Endothelial cell of umbilical vein (primary cell): Measurements from ENCODE around the gene HGF. TPM values are rescaled to one million over a fixed set of nuclear protein-coding genes. Genes with fewer than 3 reads are reported as not detected.

Source experiments
- BruUV-seq: library from RNA; stranded (reverse); fragments of 400-500 nt; replicated peaks from 2 replicates; lab custom pipeline; 2021; lab: Mats Ljungman, UMichigan
- CTCF ChIA-PET: fragments of 300-600, 350-600 bp; sonication (Branson Sonifier 250); formaldehyde crosslinking; loops from one replicate; lab custom pipeline; 2021; ENCODE audit warnings: antibody characterized with exemption, inconsistent platforms; lab: Charles Lee
- POLR2A ChIA-PET: fragments of 300-600, 350-600 bp; sonication (Branson Sonifier 250); formaldehyde crosslinking; loops from one replicate; lab custom pipeline; 2021; ENCODE audit warnings: antibody characterized with exemption, inconsistent platforms; lab: Charles Lee
- DNase-seq: peaks from one replicate; pipeline ENCODE4 v3.0.0-alpha.2; 2011; ENCODE audit warnings: low read depth, low spot score
- FAIRE-seq: peaks from 2 replicates; lab custom pipeline; 2011; peaks lifted over from hg19 to GRCh38; lab: Jason Lieb, UNC
- H2AFZ ChIP-seq: 2 replicates; pipeline ENCODE4 v1.6.0; 2012; ENCODE audit warnings: low read depth, low read length, control low read depth, inconsistent platforms
- H3K27ac ChIP-seq: 2 replicates; pipeline ENCODE4 v1.5.1; 2011; ENCODE audit warnings: low read depth, mild to moderate bottlenecking, control low read depth, low read length, moderate library complexity; ENCODE audit not compliant: insufficient read depth
- H3K27me3 ChIP-seq, 2 experiments: 2 replicates each; pipeline versions ENCODE4 v1.6.0 to v1.6.1; 2011; ENCODE audit warnings: low read length in 2 of 2, mixed read lengths in 1 of 2; ENCODE audit not compliant: control insufficient read depth in 2 of 2, insufficient read depth in 2 of 2
- H3K36me3 ChIP-seq, 2 experiments: 2 replicates in 1 of 2; 3 replicates in 1 of 2; pipeline ENCODE4 v1.5.1; 2011; ENCODE audit warnings: low read length in 2 of 2, mild to moderate bottlenecking in 1 of 2, moderate library complexity in 1 of 2; ENCODE audit not compliant: control insufficient read depth in 2 of 2, insufficient read depth in 2 of 2; ENCODE audit errors: extremely low read depth in 1 of 2
- H3K4me1 ChIP-seq: 3 replicates; pipeline ENCODE4 v1.5.1; 2011; ENCODE audit warnings: mild to moderate bottlenecking, low read length; ENCODE audit not compliant: control insufficient read depth, insufficient read depth; ENCODE audit errors: extremely low read depth
- H3K4me2 ChIP-seq: 2 replicates; pipeline ENCODE4 v1.6.1; 2011; ENCODE audit warnings: low read length, control low read depth, mixed read lengths; ENCODE audit not compliant: insufficient read depth
- H3K4me3 ChIP-seq, 3 experiments: fragments of 200-600 bp in 1 of 3; sonication (generic), shearing (Covaris generic) in 1 of 3; replicated peaks in 1 of 3; 2 replicates each; pipeline ENCODE4 v1.5.1; 2011 to 2016; ENCODE audit warnings: control low read depth in 3 of 3, low read length in 3 of 3, mild to moderate bottlenecking in 2 of 3, inconsistent platforms in 1 of 3, low read depth in 1 of 3, moderate library complexity in 1 of 3; ENCODE audit not compliant: insufficient read depth in 1 of 3
- H3K79me2 ChIP-seq: 2 replicates; pipeline ENCODE4 v1.6.0; 2012; ENCODE audit warnings: low read length, inconsistent platforms; ENCODE audit not compliant: control insufficient read depth, insufficient read depth
- H3K9ac ChIP-seq: replicated peaks from 2 replicates; pipeline ENCODE3; 2011; ENCODE audit warnings: low read length, control low read depth; ENCODE audit not compliant: insufficient read depth; ENCODE audit errors: extremely low read depth
- H3K9me1 ChIP-seq: replicated peaks from 3 replicates; pipeline ENCODE4 v1.6.0; 2011; ENCODE audit warnings: mild to moderate bottlenecking, low read length; ENCODE audit not compliant: control insufficient read depth, insufficient read depth; ENCODE audit errors: extremely low read depth
- H3K9me3 ChIP-seq: replicated peaks from 2 replicates; pipeline ENCODE4 v1.5.1; 2012; ENCODE audit warnings: low read length, inconsistent platforms; ENCODE audit not compliant: control insufficient read depth, insufficient read depth
- H4K20me1 ChIP-seq: replicated peaks from 2 replicates; pipeline ENCODE3; 2011; ENCODE audit warnings: mild to moderate bottlenecking, low read length; ENCODE audit not compliant: control insufficient read depth, insufficient read depth; ENCODE audit errors: extremely low read depth
- FOS ChIP-seq: IDR thresholded peaks from 2 replicates; pipeline ENCODE4 v1.6.1; 2011; ENCODE audit warnings: mild to moderate bottlenecking, low read length, moderate library complexity, borderline replicate concordance; ENCODE audit not compliant: insufficient read depth
- GATA2 ChIP-seq: IDR thresholded peaks from 2 replicates; pipeline ENCODE4 v1.7.0; 2011; ENCODE audit warnings: low read depth, mild to moderate bottlenecking, moderate library complexity, mixed read lengths, low read length; ENCODE audit not compliant: insufficient read length, insufficient read depth
- JUN ChIP-seq: IDR thresholded peaks from 2 replicates; pipeline ENCODE4 v1.6.1; 2011; ENCODE audit warnings: borderline replicate concordance, low read depth; ENCODE audit not compliant: insufficient read length, insufficient read depth
- MYC ChIP-seq: IDR thresholded peaks from one replicate; pipeline ENCODE4 v1.6.1; 2011; ENCODE audit warnings: mild to moderate bottlenecking, low read depth, low read length
- POLR2A ChIP-seq: IDR thresholded peaks from 2 replicates; pipeline ENCODE4 v1.6.1; 2012; ENCODE audit warnings: low read depth, mild to moderate bottlenecking, control low read depth, low read length
- POLR2AphosphoS5 ChIP-seq: IDR thresholded peaks from 2 replicates; pipeline ENCODE4 v1.6.1; 2012; ENCODE audit warnings: low read depth, mild to moderate bottlenecking, control low read depth, low read length, moderate library complexity; ENCODE audit not compliant: insufficient read depth
- dilution Hi-C: fragments of 300-500 bp; cut with MboI; formaldehyde crosslinking; loops from one replicate; pipeline ENCODE4 v1.15.0; 2019; ENCODE audit warnings: low sequenced_read_pairs; ENCODE audit not compliant: extremely low pct_ligation_motif_present
- intact Hi-C: fragments of 100-400 bp; cut with micrococcal nuclease; formaldehyde crosslinking; loops from one replicate; pipeline ENCODE4 v1.10.0; 2022
- polyA plus RNA-seq, 4 experiments: library from polyadenylated mRNA; depleted of rRNA in 3 of 4; stranded (reverse) in 3 of 4; unstranded in 1 of 4; fragments of >200 nt; gene quantifications; 2 replicates each; pipeline versions ENCODE4 v1.2.1 to v1.2.3, GENCODE V29; 2011 to 2012; ENCODE audit warnings: missing spikeins in 1 of 4
- total RNA-seq: library from RNA; stranded (reverse); gene quantifications from 2 replicates; pipeline ENCODE4 v1.2.3, GENCODE V29; 2021

HGF gene
- total and polyA plus RNA-seq, 2 donors (not counting 3 experiments of a cell fraction or from before 2014, with no cell fraction given): 0.15 to 0.18 TPM

DNA sequence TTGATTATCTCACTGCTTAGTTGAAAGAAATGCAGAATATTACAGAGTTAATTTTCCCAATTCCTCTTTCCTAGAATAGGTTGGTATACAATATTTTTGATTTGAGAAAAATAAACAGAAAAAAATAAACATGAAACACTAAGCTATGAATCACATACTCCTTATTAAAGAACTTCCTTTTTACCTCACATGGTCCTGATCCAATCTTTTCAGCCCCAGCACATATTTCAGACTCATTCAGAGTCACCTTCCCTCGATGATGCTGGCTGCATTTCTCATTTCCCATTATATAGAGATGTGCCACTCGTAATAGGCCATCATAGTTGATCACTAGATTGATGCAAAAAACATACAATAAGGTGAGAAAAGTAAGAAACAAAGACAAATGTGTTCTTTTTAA, 64.6 kb downstream of the HGF start:
- H3K27ac ChIP-seq: no peak overlapping the region
- no peak overlapping the region for H3K9ac ChIP-seq
- no peak for FAIRE-seq
- H3K9me1 ChIP-seq: no peaks in the 10 kb centered on the region
- DNase-seq: no peak
- intact Hi-C loops (no loop called here), dilution Hi-C loops (no loop called here)
- TF ChIP-seq FOS (peak; percentile 32), GATA2 (peak; percentile 33), POLR2AphosphoS5 (no peak), MYC (no peak)
- H3K4me1 ChIP-seq: peaks cover 3% of the 10 kb centered on the region
- no peaks in the 10 kb centered on the region for H3K9me3 ChIP-seq
- POLR2A ChIA-PET: no interaction called here
- no peaks in the 10 kb centered on the region for H3K36me3 ChIP-seq
- H3K79me2 ChIP-seq: no peaks in the 10 kb centered on the region
- no peaks in the 10 kb centered on the region for H4K20me1 ChIP-seq
- no peak overlapping the region for H3K4me3 ChIP-seq
- H3K27me3 ChIP-seq: no peaks in the 10 kb centered on the region
- CTCF ChIA-PET: interaction anchor here (1.4 to 2.0 kb wide), 2 partner anchors 11 to 204 kb away, joined by 3 to 6 read pairs; no protein-coding TSS in a partner anchor
- no TSS peak for BruUV-seq
- H2AFZ ChIP-seq: peak overlapping the region; percentile 66
- no peak overlapping the region for H3K4me2 ChIP-seq

DNA sequence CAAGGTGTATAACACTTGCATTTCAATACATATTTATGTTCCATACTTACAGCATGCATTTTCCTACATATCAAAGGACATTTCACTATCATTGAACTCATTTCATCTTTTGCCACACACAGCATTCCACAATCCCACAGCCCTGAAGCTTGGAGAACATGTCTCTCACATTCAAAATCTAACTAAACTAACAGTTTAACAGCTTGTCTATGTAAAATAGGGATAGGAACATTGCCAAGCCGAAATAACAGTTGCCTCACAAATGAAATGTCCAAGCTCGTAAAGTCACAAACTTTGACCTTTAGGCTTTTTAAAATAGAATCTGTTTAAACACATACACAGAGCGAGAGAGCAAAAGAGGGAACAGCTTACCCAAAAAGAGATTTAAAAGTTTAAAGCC, 65.3 kb downstream of the HGF start:
- ChIA-PET POLR2A (no interaction called here), CTCF (interaction anchor here (0.9 to 2.0 kb wide), 3 partner anchors 10 to 213 kb away, joined by 3 to 6 read pairs (median 3); no protein-coding TSS in a partner anchor)
- no peaks in the 10 kb centered on the region for H3K36me3 ChIP-seq
- FAIRE-seq (no peak), DNase-seq (no peak)
- no peaks in the 10 kb centered on the region for H3K9me1 ChIP-seq
- no peak overlapping the region for H3K4me3 ChIP-seq
- intact Hi-C loops (no loop called here), dilution Hi-C loops (no loop called here)
- H3K9me3 ChIP-seq: no peaks in the 10 kb centered on the region
- no peaks in the 10 kb centered on the region for H3K79me2 ChIP-seq
- peak overlapping the region; percentile 6 for H2AFZ ChIP-seq
- no peak overlapping the region for H3K4me2 ChIP-seq
- no TSS peak for BruUV-seq
- TF ChIP-seq POLR2A: no peak
- TF ChIP-seq MYC: no peak
- no peak for TF ChIP-seq JUN
- H3K27ac ChIP-seq: no peak overlapping the region
- H3K27me3 ChIP-seq: no peaks in the 10 kb centered on the region
- peaks cover 3% of the 10 kb centered on the region for H3K4me1 ChIP-seq
- no peaks in the 10 kb centered on the region for H4K20me1 ChIP-seq
- no peak overlapping the region for H3K9ac ChIP-seq
